Esophagus (tissue), 2 donors: Measurements from ENCODE around the gene RANGRF. TPM values are rescaled to one million over a fixed set of nuclear protein-coding genes. Genes with fewer than 3 reads are reported as not detected.

Experiments
- H3K27ac ChIP-seq, 2 donors: one replicate each; pipeline ENCODE4 v1.5.1; 2013; ENCODE audit warnings: low read depth in 2 of 2, mild to moderate bottlenecking in 2 of 2, inconsistent platforms in 1 of 2, low read length in 1 of 2, moderate library complexity in 1 of 2
- H3K27me3 ChIP-seq, 2 donors: one replicate each; pipeline ENCODE4 v1.6.1; 2013; ENCODE audit warnings: low read length in 2 of 2, control low read depth in 1 of 2, mild to moderate bottlenecking in 1 of 2; ENCODE audit not compliant: insufficient read depth in 2 of 2, control insufficient read depth in 1 of 2
- H3K36me3 ChIP-seq, 2 donors: one replicate each; pipeline ENCODE4 v1.6.1; 2013; ENCODE audit warnings: low read length in 1 of 2; ENCODE audit not compliant: control insufficient read depth in 2 of 2, insufficient read depth in 2 of 2
- H3K4me1 ChIP-seq, 2 donors: one replicate each; pipeline ENCODE4 v1.6.1; 2013; ENCODE audit warnings: low read length in 1 of 2; ENCODE audit not compliant: control insufficient read depth in 2 of 2, insufficient read depth in 2 of 2
- H3K4me3 ChIP-seq, 2 donors: one replicate each; pipeline ENCODE4 v1.5.1; 2013; ENCODE audit warnings: low read length in 2 of 2, mild to moderate bottlenecking in 2 of 2, low read depth in 1 of 2, moderate library complexity in 1 of 2
- H3K9me3 ChIP-seq, 2 donors: one replicate each; pipeline ENCODE4 v1.6.1; 2013; ENCODE audit warnings: mild to moderate bottlenecking in 2 of 2, low read depth in 1 of 2, low read length in 1 of 2, moderate library complexity in 1 of 2; ENCODE audit not compliant: control insufficient read depth in 2 of 2, insufficient read depth in 1 of 2
- WGBS, 2 donors: extraction: QIAGEN DNeasy Blood & Tissue Kit; methylation state at CpG; one replicate each; pipeline ENCODE4 v1.1.7; 2013; 5-methylcytosine and 5-hydroxymethylcytosine counted together
- polyA plus RNA-seq, 2 donors: library from polyadenylated mRNA; stranded (reverse); fragments of 200-250 nt; gene quantifications; one replicate each; pipeline ENCODE4 v1.2.3, GENCODE V29; 2013
- donor health status: healthy with polysubstance abuse.
- donor health status: Bipolar disorder and iron deficiency.

Gene RANGRF
- polyA plus RNA-seq, 2 donors = 9.9 to 17.8 TPM

DNA sequence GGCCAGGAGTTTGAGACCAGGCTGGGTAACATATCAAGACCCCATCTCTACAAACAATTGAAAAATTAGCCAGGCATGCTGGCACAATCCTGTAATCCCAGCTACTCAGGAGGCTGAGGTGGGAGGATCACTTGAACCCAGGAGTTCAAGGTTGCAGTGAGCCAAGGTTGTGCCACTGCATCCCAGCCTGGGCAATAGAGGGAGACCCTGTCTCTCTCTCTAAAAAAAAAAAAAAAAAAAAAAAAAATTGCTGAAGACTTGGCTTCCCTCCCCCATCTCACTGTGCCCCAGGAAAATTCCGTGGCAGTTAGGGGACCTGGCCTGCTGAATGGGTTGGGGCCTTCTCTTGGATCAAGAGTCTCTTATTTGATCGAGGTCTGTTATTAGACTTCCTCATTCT lies 51.1 kb downstream of the RANGRF start, which contains the start of gene ODF4:
Gene ODF4, plus strand, starts transcription at position 301 of the 400 bp plus-strand sequence. CDS start 212 bp downstream, outside the sequence.
- Histone ChIP-seq H3K36me3 (no peaks in the 10 kb centered on the region), H3K27me3 (no peaks in the 10 kb centered on the region), H3K9me3 (no peaks in the 10 kb centered on the region), H3K4me1 (no peaks in the 10 kb centered on the region), H3K27ac (no peak within 1 kb of the TSS), H3K4me3 (no peak within 1 kb of the TSS)
- 80% methylated on average over 2 of the region's 2 CpGs for WGBS, 2 donors

Other genes starting within 250 kb of the RANGRF start
- gene ALOX15B, start 249.6 kb upstream of the RANGRF start, polyA plus RNA-seq = 10 to 100 TPM; 22.8 to 24.7 TPM
- 1 to 10 TPM; 2.4 to 5.2 TPM for gene ALOX12B, start 201.0 kb upstream of the RANGRF start, polyA plus RNA-seq
- 1 to 10 TPM in 1 of 2 donors, under 1 TPM in 1; 0.43 to 1.7 TPM for gene ALOXE3, start 170.2 kb upstream of the RANGRF start, polyA plus RNA-seq
- gene HES7, start 164.6 kb upstream of the RANGRF start, polyA plus RNA-seq = under 1 TPM; 0.15 to 0.24 TPM
- gene PER1, start 136.3 kb upstream of the RANGRF start, polyA plus RNA-seq = 10 to 100 TPM; 44.7 to 85.2 TPM
- gene VAMP2, start 125.7 kb upstream of the RANGRF start, polyA plus RNA-seq = 10 to 100 TPM; 21.9 to 22.4 TPM
- gene TMEM107, start 112.3 kb upstream of the RANGRF start, polyA plus RNA-seq = 1 to 10 TPM; 5.6 to 8.9 TPM
- 1 to 10 TPM; 3.3 to 8.2 TPM for gene BORCS6, start 98.5 kb upstream of the RANGRF start, polyA plus RNA-seq
- gene AURKB, start 78.1 kb upstream of the RANGRF start, polyA plus RNA-seq = 10 to 100 TPM; 25.3 to 28.3 TPM
- gene CTC1, start 40.6 kb upstream of the RANGRF start, polyA plus RNA-seq = 10 to 100 TPM in 1 of 2 donors, 1 to 10 TPM in 1; 7.3 to 20.5 TPM
- gene PFAS, start 39.4 kb upstream of the RANGRF start, polyA plus RNA-seq = 10 to 100 TPM in 1 of 2 donors, 1 to 10 TPM in 1; 8.1 to 16.2 TPM
- gene SLC25A35, start 6.7 kb downstream of the RANGRF start, polyA plus RNA-seq = 1 to 10 TPM; 2.7 to 6.6 TPM
- 1 to 10 TPM; 3.6 to 4.4 TPM for gene ARHGEF15, start 21.6 kb downstream of the RANGRF start, polyA plus RNA-seq
- under 1 TPM; 0.27 to 0.41 TPM for gene ODF4, start 51.2 kb downstream of the RANGRF start, polyA plus RNA-seq
- gene RPL26, start 94.5 kb downstream of the RANGRF start, polyA plus RNA-seq = 1,000 to 10,000 TPM; 2,120 to 4,250 TPM
- gene RNF222, start 109.2 kb downstream of the RANGRF start, polyA plus RNA-seq = 10 to 100 TPM; 14.0 to 18.4 TPM
- 10 to 100 TPM; 34.7 to 46.5 TPM for gene NDEL1, start 147.2 kb downstream of the RANGRF start, polyA plus RNA-seq